ENCODE measurements around the gene XCL1. TPM values are rescaled to one million over a fixed set of nuclear protein-coding genes. Genes with fewer than 3 reads are reported as not detected.
"Not testable (repeated sequence)": the region's sequence is repeated elsewhere in the genome, so short reads cannot be mapped to it uniquely, and the experiment has no call there.

Gene XCL1
- total and polyA plus RNA-seq, 2 donors (not counting 1 experiment from before 2014, with no cell fraction given): not detected

- not testable (repeated sequence) for H3K27ac ChIP-seq (ENCODE audit: insufficient read depth, low read length); H3K79me2 ChIP-seq (ENCODE audit: control insufficient read depth, insufficient read depth, low read length); H3K36me3 ChIP-seq (ENCODE audit: control insufficient read depth, insufficient read depth, low read length); H3K4me2 ChIP-seq (ENCODE audit: extremely low read depth, insufficient read depth, low read length); H3K27me3 ChIP-seq (ENCODE audit: control insufficient read depth, insufficient read depth, low read length); H2AFZ ChIP-seq (ENCODE audit: low read length); H3K9ac ChIP-seq (ENCODE audit: insufficient read depth, low read length); H3K4me3 ChIP-seq (replicated peaks in 1 of 4; ENCODE audit: control extremely low read depth in 1 of 4, insufficient read depth in 1 of 4, low read depth in 3 of 4, low read length in 4 of 4); H4K20me1 ChIP-seq (ENCODE audit: control insufficient read depth, extremely low read depth, insufficient read depth, low read length); H3K9me3 ChIP-seq (ENCODE audit: control insufficient read depth, insufficient read depth, low read depth, low read length); H3K4me1 ChIP-seq (ENCODE audit: control insufficient read depth, extremely low read depth, insufficient read depth, low read length)
- peak; percentile 35 to 49 for TF ChIP-seq CTCF (conservative IDR thresholded peaks at IDR 0.05 in 1 of 2, IDR thresholded peaks at IDR 0.05 in 1 of 2; ENCODE audit: low read depth in 1 of 2, low read length in 2 of 2)
- peak; percentile 31 to 48 for DNase-seq (ENCODE audit: low read depth in 2 of 2)
Observed at GRCh38 chr1:168545678-168546552, 30.5 kb upstream of the XCL1 start.

GRCh38 chr1:168546553-168546895 lies 29.9 kb upstream of the XCL1 start:
- not testable (repeated sequence) for H3K4me1 ChIP-seq (ENCODE audit: control insufficient read depth, extremely low read depth, insufficient read depth, low read length); H3K9me3 ChIP-seq (ENCODE audit: control insufficient read depth, insufficient read depth, low read depth, low read length); H3K79me2 ChIP-seq (ENCODE audit: control insufficient read depth, insufficient read depth, low read length); H3K27me3 ChIP-seq (ENCODE audit: control insufficient read depth, insufficient read depth, low read length); H3K27ac ChIP-seq (ENCODE audit: insufficient read depth, low read length); DNase-seq (ENCODE audit: low read depth in 2 of 2); H3K4me2 ChIP-seq (ENCODE audit: extremely low read depth, insufficient read depth, low read length); H3K4me3 ChIP-seq (replicated peaks in 1 of 4; ENCODE audit: control extremely low read depth in 1 of 4, insufficient read depth in 1 of 4, low read depth in 3 of 4, low read length in 4 of 4); H3K9ac ChIP-seq (ENCODE audit: insufficient read depth, low read length); H4K20me1 ChIP-seq (ENCODE audit: control insufficient read depth, extremely low read depth, insufficient read depth, low read length); H2AFZ ChIP-seq (ENCODE audit: low read length); H3K36me3 ChIP-seq (ENCODE audit: control insufficient read depth, insufficient read depth, low read length)

GRCh38 chr1:168550971-168551370 lies 25.4 kb upstream of the XCL1 start:
- Histone ChIP-seq H3K4me2 (ENCODE audit: extremely low read depth, insufficient read depth, low read length) (no peak overlapping the region), H3K27me3 (ENCODE audit: control insufficient read depth, insufficient read depth, low read length) (no peaks in the 10 kb centered on the region), H3K79me2 (ENCODE audit: control insufficient read depth, insufficient read depth, low read length) (no peaks in the 10 kb centered on the region), H3K4me1 (ENCODE audit: control insufficient read depth, extremely low read depth, insufficient read depth, low read length) (no peaks in the 10 kb centered on the region), H4K20me1 (ENCODE audit: control insufficient read depth, extremely low read depth, insufficient read depth, low read length) (no peaks in the 10 kb centered on the region), H3K9ac (ENCODE audit: insufficient read depth, low read length) (no peak overlapping the region), H2AFZ (ENCODE audit: low read length) (no peak overlapping the region), H3K36me3 (ENCODE audit: control insufficient read depth, insufficient read depth, low read length) (no peaks in the 10 kb centered on the region), H3K4me3 (replicated peaks in 1 of 4; ENCODE audit: control extremely low read depth in 1 of 4, insufficient read depth in 1 of 4, low read depth in 3 of 4, low read length in 4 of 4) (no peak overlapping the region), H3K27ac (ENCODE audit: insufficient read depth, low read length) (no peak overlapping the region), H3K9me3 (ENCODE audit: control insufficient read depth, insufficient read depth, low read depth, low read length) (no peaks in the 10 kb centered on the region)
- TF ChIP-seq CTCF (conservative IDR thresholded peaks at IDR 0.05 in 1 of 2, IDR thresholded peaks at IDR 0.05 in 1 of 2; ENCODE audit: low read depth in 1 of 2, low read length in 2 of 2) (no peak), EZH2 (IDR thresholded peaks at IDR 0.05; ENCODE audit: low read length, missing control alignments) (no peak)
- peak in 1 of 2 donors; percentile 27 for DNase-seq (ENCODE audit: low read depth in 2 of 2)

All from fibroblast of lung (primary cell).